HG03521 (cell line): ENCODE results near the gene NUPR1.
"Not testable (repeated sequence)": the region's sequence is repeated elsewhere in the genome, so short reads cannot be mapped to it uniquely, and the experiment has no call there.

Experiments
- ATAC-seq: cut with Tn5 transposase; IDR thresholded peaks from one replicate; pipeline ENCODE4 v1.9.1; 2021; ENCODE audit warnings: mild to moderate bottlenecking, moderate library complexity; ENCODE audit not compliant: unreplicated experiment

NUPR1 gene, protein sequence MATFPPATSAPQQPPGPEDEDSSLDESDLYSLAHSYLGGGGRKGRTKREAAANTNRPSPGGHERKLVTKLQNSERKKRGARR

DNA sequence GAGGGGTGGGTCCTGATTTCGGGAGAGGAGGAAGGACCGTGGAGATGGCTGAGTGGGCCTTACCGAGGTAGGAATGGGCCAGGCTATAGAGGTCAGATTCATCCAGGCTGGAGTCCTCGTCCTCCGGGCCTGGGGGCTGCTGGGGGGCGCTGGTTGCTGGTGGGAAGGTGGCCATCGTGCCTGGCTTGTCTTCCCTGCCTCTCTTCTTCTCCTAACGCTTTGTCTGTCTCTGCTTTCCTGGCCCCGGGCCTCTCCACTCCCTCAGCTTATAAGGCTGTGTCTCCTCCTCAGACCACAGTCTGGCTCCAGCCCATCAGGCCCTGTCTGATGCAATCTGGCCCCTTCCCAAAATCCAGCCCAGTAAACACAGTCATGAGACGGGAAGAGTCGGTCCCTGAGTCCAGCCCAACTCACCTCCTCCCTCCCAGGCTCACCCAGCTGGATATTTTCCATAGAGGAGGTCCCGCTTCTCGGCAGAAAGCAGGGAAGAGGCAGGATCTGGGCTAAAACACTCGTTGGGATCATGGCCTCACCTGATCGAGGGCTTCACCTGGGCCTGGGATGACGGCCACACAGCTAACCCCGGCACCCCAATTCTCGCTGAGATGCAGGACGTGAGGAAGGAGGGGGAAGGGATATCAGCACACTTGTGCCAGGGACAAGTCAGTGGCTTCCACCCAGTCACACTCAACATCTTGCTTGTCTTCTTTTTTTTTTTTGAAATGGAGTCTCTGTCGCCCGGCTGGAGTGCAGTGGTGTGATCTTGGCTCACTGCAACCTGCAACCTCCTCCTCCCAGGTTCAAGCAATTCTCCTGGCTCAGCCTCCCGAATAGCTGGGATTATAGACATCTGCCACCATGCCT is at the start of gene NUPR1:
NUPR1 (minus strand) TSS at position 242 of the 864 bp plus-strand sequence; CDS start at position 175, 67 bp downstream.
- no peak for ATAC-seq

DNA sequence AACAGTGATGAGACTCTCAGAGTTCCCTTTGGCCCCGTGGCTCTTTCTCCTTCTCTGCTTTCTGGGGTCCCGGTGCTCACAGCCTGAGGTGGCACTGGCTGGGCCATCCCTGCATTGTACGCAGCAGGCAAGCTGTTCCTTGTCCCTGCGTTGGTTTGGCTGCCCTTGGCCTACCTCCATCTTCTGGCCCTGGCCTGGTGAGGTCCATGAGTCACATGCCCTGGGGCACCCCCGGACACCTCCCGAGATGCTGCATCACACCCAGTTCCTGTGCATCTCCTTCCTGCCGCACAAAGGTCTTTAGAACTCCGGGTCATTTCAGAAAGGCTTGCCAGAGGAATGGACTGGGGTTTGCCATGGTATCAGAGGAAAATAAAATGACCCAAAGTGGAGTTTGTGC is 48.6 kb upstream of the NUPR1 start:
- ATAC-seq = no peak

DNA sequence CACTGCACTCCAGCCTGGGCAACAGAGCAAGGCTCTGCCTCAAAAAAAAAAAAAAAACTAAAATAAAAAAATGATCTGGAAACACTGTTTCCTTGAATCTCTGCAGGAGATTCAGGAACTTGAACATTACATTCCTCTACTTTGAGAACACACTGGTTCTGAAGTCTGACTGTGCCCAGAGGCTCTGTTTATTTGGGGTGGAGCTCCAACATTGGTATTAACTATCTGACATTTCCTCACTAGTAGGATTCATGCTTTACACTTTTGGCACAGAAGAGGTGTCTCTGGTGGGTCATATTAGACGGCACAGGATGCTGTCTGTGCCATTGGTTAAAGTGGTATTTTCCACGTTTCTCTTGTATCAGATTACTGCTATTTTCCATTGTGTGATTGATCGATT is 47.7 kb upstream of the NUPR1 start:
- ATAC-seq = no peak

DNA sequence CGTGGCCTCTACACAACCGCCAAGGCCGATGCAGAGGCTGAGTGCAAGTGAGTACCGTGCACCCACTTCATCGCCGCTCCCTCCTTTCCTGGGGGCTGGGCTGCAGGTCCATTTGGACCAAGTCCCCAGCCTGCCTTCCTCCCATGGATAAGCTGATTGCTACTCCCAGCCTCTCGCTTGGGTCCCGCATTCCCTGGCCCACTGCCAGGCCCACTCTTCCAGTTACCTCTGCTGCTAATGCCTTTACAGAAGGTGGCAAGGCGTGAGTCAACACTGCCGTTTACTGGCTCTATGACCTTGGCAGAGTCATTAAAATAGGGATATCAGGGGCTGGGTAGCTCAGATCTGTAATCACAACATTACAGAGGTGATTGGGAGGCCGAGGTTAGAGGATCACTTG is 46.9 kb upstream of the NUPR1 start:
- ATAC-seq = no peak

DNA sequence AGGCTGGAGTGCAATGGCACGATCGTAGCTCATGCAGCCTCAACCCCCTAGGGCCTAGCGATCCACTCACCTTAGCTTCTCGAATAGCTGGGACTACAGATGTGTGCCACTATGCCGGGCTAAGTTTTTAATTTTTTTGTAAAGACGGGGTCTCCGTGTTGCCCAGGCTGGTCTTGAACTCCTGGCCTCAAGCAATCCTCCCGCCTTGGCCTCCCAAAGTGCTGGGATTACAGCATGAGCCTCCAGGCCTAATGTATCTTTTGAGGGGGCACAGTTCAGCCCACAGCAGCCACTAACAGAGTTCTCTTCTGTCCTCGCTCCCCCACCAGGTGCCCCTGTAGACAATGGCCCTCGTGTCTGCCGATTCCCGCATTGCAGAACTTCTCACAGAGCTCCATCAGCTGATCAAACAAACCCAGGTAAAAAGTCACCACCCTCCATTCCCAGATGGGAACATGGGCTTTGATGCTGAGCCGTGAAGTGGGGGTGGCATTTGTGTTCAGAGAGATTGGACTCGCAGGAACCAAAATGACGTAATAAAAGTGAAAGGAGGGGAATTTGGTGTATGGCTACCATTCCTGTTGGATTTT is 42.0 kb upstream of the NUPR1 start:
- no peak for ATAC-seq

DNA sequence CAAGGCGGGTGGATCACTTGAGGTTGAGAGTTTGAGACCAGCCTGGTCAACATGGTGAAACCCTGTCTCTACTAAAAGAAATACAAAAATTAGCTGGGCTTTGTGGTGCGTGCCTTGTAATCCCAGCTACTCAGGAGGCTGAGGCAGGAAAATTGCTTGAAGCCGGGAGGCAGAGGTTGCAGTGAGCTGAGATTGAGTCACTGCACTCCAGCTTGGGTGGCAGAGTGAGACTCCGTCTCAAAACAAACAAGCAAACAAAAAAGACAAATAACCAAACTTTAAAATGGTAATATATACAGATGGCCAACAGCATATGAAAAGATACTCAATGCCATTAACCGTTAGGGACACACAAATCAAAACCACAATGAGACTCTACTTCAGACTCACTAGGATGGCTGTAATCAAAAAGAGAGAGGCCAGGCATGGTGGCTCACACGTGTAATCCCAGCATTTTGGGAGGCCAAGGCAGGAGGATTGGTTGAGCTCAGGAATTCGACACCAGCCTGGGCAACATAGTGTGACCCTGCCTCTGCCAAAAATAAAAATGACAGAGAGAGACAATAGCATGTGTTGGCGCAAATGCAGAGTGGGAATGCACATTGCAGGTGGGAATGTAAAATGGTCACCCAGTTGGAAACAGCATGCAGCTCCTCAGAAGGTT is 36.8 kb upstream of the NUPR1 start:
- ATAC-seq = no peak

DNA sequence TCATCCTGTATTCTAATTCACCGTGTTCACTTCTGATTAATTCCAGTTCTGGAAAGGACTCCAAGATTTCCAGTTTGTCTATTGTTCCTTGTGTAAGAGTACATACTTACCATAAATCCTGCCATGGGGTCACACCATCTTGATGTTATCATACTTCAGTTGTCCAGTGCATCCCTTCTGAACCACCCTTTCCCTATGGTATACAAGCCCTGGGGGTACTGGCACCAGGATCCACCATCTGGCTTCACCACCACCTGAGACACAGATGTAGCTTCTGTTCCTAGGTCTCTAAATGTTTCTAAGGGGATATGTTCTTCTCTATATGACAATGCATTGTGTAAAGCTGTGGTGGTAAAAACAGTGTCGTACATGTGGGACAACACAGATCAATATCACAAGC is 36.2 kb upstream of the NUPR1 start:
- no peak for ATAC-seq

DNA sequence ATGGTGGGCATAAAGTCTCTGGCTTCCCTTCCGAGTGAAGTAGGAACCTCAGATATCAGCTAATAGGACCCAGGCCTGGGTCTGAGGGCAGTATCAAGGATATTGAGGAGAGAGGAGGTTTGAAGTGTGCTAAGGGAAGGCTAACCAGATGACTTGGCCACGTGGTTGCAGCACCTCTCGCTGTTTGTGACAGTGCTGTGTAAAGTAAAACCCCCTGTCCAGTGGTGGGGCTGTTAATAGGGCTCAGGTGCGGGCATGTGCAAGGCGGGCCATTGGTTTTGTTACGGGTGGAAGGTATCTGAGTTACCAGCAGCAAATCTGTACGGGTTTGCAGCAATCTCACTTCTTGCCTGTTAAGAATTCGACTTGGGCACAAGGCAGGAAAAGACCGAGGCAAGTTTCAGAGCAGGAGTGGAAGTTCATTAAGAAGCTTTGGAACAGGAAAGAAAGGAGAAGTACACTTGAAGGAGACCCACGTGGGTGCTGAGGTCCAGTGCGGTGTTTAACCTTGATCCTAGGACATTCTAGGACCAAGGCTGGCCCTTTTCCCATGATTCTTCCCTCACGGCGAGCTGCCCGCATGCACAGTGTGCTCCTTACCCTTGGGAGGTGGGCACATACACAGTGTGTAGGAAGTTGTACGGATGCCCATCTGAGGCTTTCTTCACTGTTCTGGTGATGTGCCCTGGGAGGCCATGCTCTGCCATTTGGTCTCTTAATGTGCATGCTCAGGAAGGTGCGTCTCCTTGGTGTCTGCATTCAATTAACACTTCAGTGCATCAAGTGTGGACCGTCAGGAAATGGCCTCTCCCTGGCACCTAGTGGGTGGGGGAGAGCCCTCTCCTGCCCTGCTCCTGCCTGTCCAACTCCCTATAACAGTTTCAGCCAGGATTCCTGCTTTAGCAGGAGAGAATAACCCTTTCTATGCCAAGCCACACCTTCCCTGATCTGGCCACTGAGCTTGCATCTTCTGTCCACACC is 35.3 kb upstream of the NUPR1 start:
- ATAC-seq = no peak

DNA sequence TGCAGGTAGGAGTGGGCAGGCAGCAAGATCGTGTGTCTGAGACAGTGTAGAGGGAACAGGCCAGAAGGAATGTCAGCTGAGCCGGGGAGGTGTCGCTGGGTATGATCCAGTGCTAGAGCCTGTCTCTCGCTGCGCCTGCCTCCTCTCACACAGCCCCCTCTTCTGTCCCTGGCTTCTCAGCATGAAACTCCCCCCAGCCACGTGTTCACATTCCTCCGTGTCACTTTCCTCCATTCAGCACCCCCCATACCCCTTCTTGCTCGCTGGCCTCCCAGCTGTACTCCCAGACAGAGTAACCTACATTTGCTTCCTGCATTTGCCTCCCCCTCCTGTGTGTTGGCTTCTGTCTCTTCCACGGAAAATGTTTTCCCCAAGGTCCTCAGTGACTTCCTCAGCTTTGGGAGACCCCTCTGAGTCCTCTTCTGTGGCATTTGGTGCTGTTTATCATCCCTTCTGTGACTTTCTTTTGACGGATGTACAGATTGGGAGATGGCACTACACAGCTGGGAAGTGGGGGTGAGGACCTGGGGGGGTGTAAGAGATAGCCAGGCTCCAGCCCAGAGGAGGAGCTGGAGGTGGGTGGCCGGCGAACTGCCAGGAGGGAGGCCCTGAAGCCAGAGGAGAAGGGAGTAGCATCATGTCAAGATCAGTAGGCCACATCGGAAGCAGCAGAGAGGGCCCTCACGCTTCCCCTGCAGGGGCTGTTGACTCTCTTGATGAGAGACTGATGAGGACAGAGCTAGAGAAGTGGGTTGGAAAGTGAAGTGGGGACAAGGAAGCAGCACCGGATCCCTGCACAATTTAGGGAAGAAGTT is 34.1 kb upstream of the NUPR1 start:
- no peak for ATAC-seq

DNA sequence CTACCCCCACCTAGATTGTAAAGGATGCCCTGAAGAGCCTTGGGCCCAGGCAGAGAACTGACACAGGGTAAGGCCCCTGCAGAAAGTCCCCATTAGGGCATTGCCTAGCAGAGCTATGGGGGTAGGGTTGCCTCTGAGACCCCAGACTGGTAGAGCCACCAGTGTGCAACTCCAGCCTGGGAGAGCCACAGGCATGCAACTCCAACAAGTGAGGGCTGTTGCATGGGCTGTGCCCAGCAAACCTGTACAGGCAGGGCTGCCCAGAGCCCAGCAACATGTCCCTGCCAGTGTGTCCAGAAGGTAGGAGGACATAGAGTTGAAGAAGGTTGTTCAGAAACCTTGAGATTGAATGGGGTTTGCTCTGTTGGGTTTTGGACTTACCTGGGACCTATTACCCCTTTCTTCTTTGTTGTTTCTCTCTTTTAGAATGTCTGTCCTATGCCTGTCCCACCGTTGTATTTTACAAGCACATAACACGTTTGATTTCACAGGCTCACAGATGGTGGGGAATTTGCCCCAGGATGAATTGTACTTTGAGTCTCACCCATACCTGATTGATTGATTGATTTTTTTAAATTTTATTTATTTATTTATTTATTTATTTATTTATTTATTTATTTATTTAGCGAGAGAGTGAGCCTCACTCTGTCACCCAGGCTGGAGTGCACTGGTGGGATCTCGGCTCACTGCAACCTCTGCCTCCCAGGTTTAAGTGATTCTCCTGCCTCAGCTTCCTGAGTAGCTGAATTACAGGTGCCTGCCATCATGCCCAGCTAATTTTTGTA is 31.4 kb upstream of the NUPR1 start:
- ATAC-seq = no peak

DNA sequence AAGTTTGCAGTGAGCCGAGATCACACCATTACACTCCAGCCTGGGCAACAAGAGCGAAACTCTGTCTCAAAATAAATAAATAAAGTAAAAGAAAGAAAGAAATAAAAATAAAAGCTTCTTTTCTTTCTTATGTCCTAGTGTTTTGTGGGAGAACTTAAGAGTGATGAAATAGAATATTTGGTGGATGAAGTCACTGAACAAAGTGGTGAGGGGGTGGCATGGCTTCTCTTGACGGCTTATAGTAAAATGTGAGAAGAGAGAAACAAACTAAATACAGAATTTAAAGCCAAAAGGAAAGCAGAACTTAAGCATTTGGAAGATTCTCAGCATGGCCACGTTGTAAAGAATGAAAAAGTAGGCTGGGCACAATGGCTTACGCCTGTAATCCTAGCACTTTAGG is 30.2 kb upstream of the NUPR1 start:
- ATAC-seq = no peak

DNA sequence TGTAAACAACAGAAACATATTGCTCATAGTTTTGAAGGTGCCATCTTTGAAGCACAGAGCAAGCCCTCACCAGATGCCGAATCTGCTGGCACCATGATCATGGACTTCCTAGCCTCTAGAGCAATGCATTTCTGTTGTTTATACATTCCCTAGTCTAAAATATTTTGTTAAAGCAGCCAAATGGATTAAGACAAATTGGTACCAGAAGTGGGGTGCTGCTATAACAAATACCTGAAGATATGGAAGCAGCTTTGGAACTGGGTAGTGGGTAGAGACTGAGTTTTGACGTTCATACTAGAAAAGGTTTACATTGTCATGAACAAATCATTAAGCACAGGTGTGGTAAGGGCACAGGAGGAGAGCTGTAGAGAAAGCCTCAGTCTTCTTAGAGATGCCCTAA is 28.5 kb upstream of the NUPR1 start:
- ATAC-seq = no peak

DNA sequence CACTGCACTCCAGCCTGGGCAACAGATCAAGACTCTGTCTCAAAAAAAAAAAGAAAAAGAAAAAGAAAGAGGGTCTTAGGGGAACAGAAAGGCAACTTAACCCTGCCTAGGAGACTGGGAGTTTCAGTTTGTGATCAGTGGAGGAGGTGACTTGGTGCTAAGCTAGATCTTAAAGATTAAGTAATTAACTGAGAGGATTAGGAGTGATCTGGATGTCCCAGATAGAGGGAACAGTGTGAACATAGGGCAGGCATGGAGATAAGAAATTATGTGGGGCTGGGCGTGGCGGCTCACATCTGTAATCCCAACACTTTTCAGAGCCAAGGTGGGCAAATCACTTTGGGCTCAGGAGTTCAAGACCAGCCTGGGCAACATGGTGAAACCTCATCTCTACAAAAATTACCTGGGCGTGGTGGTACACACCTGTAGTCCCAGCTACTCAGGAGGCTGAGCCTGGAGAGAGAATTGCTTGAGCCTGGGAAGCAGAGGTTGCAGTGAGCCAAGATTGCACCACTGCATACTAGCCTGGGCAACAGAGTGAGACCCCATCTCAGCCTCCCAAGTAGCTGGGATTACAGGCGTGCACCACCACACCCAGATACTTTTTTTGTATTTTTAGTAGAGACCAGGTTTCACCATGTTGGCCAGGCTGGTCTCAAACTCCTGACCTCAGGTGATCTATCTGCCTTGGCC is 27.6 kb upstream of the NUPR1 start:
- not testable (repeated sequence) for ATAC-seq

DNA sequence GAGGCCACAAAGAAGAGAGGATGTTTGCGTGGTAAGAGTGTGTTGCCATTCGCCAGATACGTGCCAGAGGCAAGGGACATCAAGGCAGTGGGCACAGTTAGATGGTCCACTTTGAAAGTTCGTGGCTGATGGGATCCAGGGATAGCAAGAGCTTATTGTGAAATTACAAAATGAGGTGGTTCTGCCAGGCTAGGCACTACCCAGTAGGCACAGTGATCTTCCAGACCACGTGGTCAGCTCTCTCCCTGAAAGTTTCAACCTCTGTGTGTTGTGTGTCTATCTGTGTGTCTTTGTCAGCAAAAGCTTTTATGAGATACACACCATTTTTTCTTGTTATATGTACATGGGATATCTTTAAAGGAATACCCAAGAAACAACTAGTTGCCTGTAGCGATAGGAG is 24.4 kb upstream of the NUPR1 start:
- ATAC-seq = no peak

DNA sequence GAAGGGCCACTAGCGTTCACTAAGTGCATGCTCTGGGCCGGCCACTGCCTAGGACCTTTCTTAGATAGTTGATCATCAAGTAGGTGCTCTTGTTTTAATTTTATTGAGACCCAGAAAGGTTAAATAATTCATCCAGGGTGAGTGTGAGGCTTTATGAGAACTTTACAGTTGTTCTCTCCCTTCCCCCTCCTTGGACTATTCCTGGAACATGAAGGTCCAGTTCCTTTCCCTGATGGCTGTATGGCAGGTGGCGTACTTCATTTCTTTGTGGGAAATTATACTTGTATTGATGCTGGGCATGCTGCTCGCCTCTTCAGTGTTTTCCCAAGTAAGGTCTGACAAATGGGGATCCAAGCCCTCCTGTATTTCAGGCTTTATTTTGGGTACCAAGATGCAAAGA is 23.4 kb upstream of the NUPR1 start:
- no peak for ATAC-seq

DNA sequence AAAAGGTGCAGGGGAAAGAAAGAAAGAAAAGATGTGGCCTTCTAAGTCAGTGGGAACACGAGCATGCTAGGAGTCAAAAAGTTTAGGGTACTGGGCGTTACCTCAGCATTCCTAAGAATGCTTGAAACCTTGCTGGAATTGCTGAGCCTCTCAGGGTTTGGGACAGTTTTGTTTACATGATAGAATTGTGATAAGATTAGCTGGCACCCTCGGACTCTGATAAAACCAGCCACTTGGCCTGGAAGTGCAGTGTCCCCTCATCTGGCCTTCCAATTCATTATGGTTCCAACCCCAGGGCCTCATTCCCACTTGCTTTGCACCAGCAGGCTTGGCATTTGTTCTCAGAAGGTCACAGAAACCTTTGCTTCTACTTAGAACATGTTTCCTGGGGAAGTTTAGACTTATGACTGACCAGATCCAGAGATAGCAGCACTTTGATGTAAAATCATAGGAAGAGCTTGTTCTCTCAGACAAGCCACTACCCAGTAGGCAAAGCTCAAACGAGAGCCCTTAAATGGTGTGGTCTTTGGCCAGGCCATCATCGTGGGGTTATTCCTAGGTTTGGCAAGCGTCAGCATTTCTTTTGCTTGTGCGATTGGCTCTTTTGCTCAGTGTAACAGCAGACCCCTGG is 22.9 kb upstream of the NUPR1 start:
- no peak for ATAC-seq

DNA sequence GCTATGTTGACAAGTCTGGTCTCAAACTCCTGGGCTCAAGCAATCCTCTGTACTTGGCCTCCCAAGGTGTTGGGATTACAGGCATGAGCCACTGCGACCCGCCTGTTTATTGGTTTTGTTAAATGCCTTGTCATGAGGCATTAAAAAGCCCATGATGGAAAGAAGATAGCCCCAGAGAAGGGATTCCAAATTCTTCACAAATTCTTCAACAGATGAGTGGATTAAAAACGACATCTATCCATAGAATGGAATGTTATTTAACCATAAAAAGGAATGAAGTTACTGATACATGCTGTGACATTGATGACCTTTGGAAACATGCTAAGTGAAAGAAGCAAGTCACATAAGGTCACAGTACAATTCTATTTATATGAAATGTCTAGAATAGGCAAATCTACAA is 19.7 kb upstream of the NUPR1 start:
- ATAC-seq = no peak

DNA sequence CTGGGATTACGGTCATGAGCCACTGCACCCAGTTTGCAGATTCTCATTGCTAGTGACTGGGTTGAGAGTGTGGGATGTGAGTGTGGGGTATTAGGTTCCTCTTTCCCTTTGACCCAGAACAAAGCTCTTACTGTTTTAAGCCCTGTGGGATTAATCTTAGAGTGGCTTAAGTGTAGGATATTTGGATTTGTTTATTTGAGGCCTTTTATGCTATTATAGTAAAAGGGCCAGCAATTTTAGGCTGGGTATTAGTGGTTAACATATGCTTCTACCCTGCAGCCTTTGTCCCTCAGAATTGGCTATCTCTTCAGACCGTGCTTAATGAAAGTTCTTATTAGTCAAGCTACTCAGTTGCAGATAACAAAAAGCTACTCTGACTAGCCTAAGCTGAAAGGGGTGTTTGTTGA is 18.1 kb upstream of the NUPR1 start:
- no peak for ATAC-seq
